ENCODE data around the gene ZNF45. TPM values are rescaled to one million over a fixed set of nuclear protein-coding genes. Genes with fewer than 3 reads are reported as not detected.

ZNF45 gene
- total RNA-seq, 2 experiments from 2014 or later: 4.0 to 4.6 TPM

Other genes with a start within 250 kb of the ZNF45 start
- gene IRGC, start 219.2 kb downstream of the ZNF45 start, total RNA-seq: not detected
- gene SMG9, start 180.3 kb downstream of the ZNF45 start, total RNA-seq: 10 to 100 TPM; 34.7 to 38.2 TPM
- gene KCNN4, start 154.3 kb downstream of the ZNF45 start, total RNA-seq: 10 to 100 TPM in 1 of 2 experiments, 1 to 10 TPM in 1; 9.7 to 10.4 TPM
- gene LYPD5, start 132.8 kb downstream of the ZNF45 start, total RNA-seq: not detected
- gene ZNF283, start 108.0 kb downstream of the ZNF45 start, total RNA-seq: 1 to 10 TPM; 2.3 to 3.7 TPM
- under 1 TPM; 0.58 to 0.64 TPM for gene ZNF404, start 51.3 kb downstream of the ZNF45 start, total RNA-seq
- under 1 TPM; 0.34 to 0.41 TPM for gene ZNF221, start 15.9 kb upstream of the ZNF45 start, total RNA-seq
- gene ZNF155, start 48.9 kb upstream of the ZNF45 start, total RNA-seq: 1 to 10 TPM; 3.5 to 4.0 TPM
- 1 to 10 TPM; 2.2 to 2.8 TPM for gene ZNF230, start 67.7 kb upstream of the ZNF45 start, total RNA-seq
- 1 to 10 TPM; 4.5 to 5.8 TPM for gene ZNF222, start 90.1 kb upstream of the ZNF45 start, total RNA-seq
- 1 to 10 TPM in 1 of 2 experiments, under 1 TPM in 1; 0.67 to 1.1 TPM for gene ZNF223, start 116.8 kb upstream of the ZNF45 start, total RNA-seq
- gene ZNF284, start 136.9 kb upstream of the ZNF45 start, total RNA-seq: 1 to 10 TPM in 1 of 2 experiments, under 1 TPM in 1; 0.92 to 1.2 TPM
- gene ZNF224, start 159.1 kb upstream of the ZNF45 start, total RNA-seq: 10 to 100 TPM; 21.3 to 23.9 TPM
- gene ZNF225, start 178.1 kb upstream of the ZNF45 start, total RNA-seq: under 1 TPM; 0.71 to 0.73 TPM
- gene ZNF234, start 206.3 kb upstream of the ZNF45 start, total RNA-seq: 1 to 10 TPM; 1.4 to 1.6 TPM
- 1 to 10 TPM; 7.9 to 9.1 TPM for gene ZNF226, start 229.8 kb upstream of the ZNF45 start, total RNA-seq